GM12891 (cell line): ENCODE results near the gene ANG.

Source experiments
- POLR2A ChIP-seq: IDR thresholded peaks from 2 replicates; pipeline ENCODE4 v1.6.1; 2011; ENCODE audit warnings: low read depth, low read length, control low read depth
- POLR2AphosphoS5 ChIP-seq: IDR thresholded peaks from 2 replicates; pipeline ENCODE4 v1.6.1; 2011; ENCODE audit warnings: low read depth, low read length, control low read depth
- TAF1 ChIP-seq: IDR thresholded peaks from 2 replicates; pipeline ENCODE4 v1.6.1; 2011; ENCODE audit warnings: low read depth, low read length, control low read depth

GRCh38 chr14:20661197-20661596, 27.4 kb upstream of the ANG start:
- TF ChIP-seq POLR2AphosphoS5 (no peak), TAF1 (no peak), POLR2A (no peak; the same call in 1 of the 2 replicates)
